Right lobe of liver (tissue), 6 donors: ENCODE results near the gene COPG2. TPM values are rescaled to one million over a fixed set of nuclear protein-coding genes. Genes with fewer than 3 reads are reported as not detected.

ENCODE experiments used
- ATAC-seq, 4 donors: fragments of 200-7000 bp; cut with Tn5 transposase; one replicate each; pipeline ENCODE4 v1.9.1; 2020; ENCODE audit warnings: mild to moderate bottlenecking in 4 of 4, moderate library complexity in 4 of 4
- DNase-seq, 3 donors: peaks; one replicate each; pipeline ENCODE4 v3.0.0-alpha.2; 2020
- H3K27ac ChIP-seq, 3 donors: fragments of 200-600 bp; one replicate each; pipeline ENCODE4 v1.8.0; 2022
- H3K27me3 ChIP-seq, 2 donors: fragments of 200-600 bp; one replicate each; pipeline ENCODE4 v1.8.0; 2022
- H3K36me3 ChIP-seq, 4 donors: fragments of 200-600 bp; sonication (generic) in 1 of 4; one replicate each; pipeline versions ENCODE4 v1.5.1 to v1.8.0; 2017 to 2022; ENCODE audit warnings: control low read depth in 1 of 4
- H3K4me1 ChIP-seq, 4 donors: fragments of 200-600 bp; sonication (generic) in 1 of 4; one replicate each; pipeline versions ENCODE4 v1.5.1 to v1.8.0; 2017 to 2022; ENCODE audit warnings: control low read depth in 1 of 4
- H3K4me3 ChIP-seq, 3 donors: fragments of 200-600 bp; one replicate each; pipeline ENCODE4 v1.8.0; 2022
- H3K9me3 ChIP-seq, 4 donors: fragments of 200-600 bp; sonication (generic) in 1 of 4; one replicate each; pipeline versions ENCODE4 v1.5.1 to v1.8.0; 2017 to 2022; ENCODE audit warnings: control low read depth in 1 of 4
- CTCF ChIP-seq, 4 donors: fragments of 200-600 bp in 3 of 4; fragments of 450-650 bp in 1 of 4; IDR thresholded peaks; one replicate each; pipeline versions ENCODE4 v1.5.1 to v1.8.0; 2016 to 2022; ENCODE audit warnings: antibody characterized with exemption in 4 of 4, mild to moderate bottlenecking in 2 of 4
- POLR2A ChIP-seq: fragments of 450-650 bp; IDR thresholded peaks from one replicate; pipeline ENCODE4 v1.6.1; 2017; ENCODE audit warnings: antibody characterized with exemption, mild to moderate bottlenecking
- WGBS: methylation state at CpG from one replicate; pipeline ENCODE4 v1.1.6; 2018; ENCODE audit warnings: low coverage, low lambda C conversion rate; ENCODE audit not compliant: insufficient coverage; ENCODE audit errors: missing lambda C conversion rate; 5-methylcytosine and 5-hydroxymethylcytosine counted together
- intact Hi-C, 2 donors: fragments of 100-400 bp; cut with DNase I; formaldehyde crosslinking; loops; one replicate each; pipeline versions ENCODE4 v1.11.2 to v1.14.1; 2022
- total RNA-seq, 6 experiments: library from RNA; depleted of rRNA in 2 of 6; stranded (reverse); fragments of >200 nt in 2 of 6; fragmentation: NEBNext Ultra II Directional in 3 of 6; extraction: Animal tissue kit (Norgen Biotek cat#: 25700) in 3 of 6; gene quantifications; one replicate each; pipeline versions ENCODE4 v1.1.0 to v1.2.4, GENCODE V29; 2016 to 2023
- donor health status: DM: no; HTN: yes; CAD: no.
- donor health status: DM: no; HTN: no; CAD: no.
- donor health status: DM: no; HTN: no; CAD: no.
- donor health status: DM: no; HTN: yes; CAD: no.
- donor health status: DM: no; HTN: yes; CAD: no.

Gene COPG2
- total RNA-seq, 6 experiments from 2014 or later = 6.5 to 8.9 (median 8.4) TPM

- Histone ChIP-seq H3K4me1 (no peaks in the 10 kb centered on the region), H3K27me3 (no peaks in the 10 kb centered on the region), H3K4me3 (no peak overlapping the region), H3K9me3 (no peaks in the 10 kb centered on the region), H3K27ac (peak overlapping the region in 1 of 3 donors; percentile 64), H3K36me3 (no peaks in the 10 kb centered on the region)
- no peak for TF ChIP-seq CTCF (IDR thresholded peaks at IDR 0.05)
- TF ChIP-seq POLR2A = no peak
- intact Hi-C loops = no loop called here
- DNase-seq (peak in 2 of 3 donors; percentile 48 to 61), ATAC-seq (peak; percentile 78 to 94 (median 83))
- WGBS = 67% methylated on average over 9 of the region's 9 CpGs
Measured at GRCh38 chr7:130566168-130566897, 102.2 kb downstream of the COPG2 start.

- Histone ChIP-seq H3K27me3 (no peaks in the 10 kb centered on the region), H3K27ac (no peak overlapping the region), H3K36me3 (no peaks in the 10 kb centered on the region), H3K9me3 (no peaks in the 10 kb centered on the region), H3K4me3 (no peak overlapping the region), H3K4me1 (no peaks in the 10 kb centered on the region)
- intact Hi-C loops = no loop called here
- TF ChIP-seq POLR2A (no peak), CTCF (IDR thresholded peaks at IDR 0.05) (peak; percentile 51 to 65 (median 59))
- ATAC-seq (peak; percentile 96 to 100 (median 98)), DNase-seq (no peak)
- 0% methylated on average over 1 of the region's 1 CpG for WGBS
Measured at GRCh38 chr7:130560972-130561371, 107.6 kb downstream of the COPG2 start.

GRCh38 chr7:130559184-130559583 is 109.4 kb downstream of the COPG2 start:
- Histone ChIP-seq H3K4me1 (no peaks in the 10 kb centered on the region), H3K27ac (no peak overlapping the region), H3K36me3 (no peaks in the 10 kb centered on the region), H3K4me3 (no peak overlapping the region), H3K9me3 (no peaks in the 10 kb centered on the region), H3K27me3 (no peaks in the 10 kb centered on the region)
- intact Hi-C loops = no loop called here
- DNase-seq (no peak), ATAC-seq (no peak)
- 100% methylated on average over 1 of the region's 2 CpGs for WGBS
- TF ChIP-seq POLR2A (no peak), CTCF (IDR thresholded peaks at IDR 0.05) (no peak)

- H3K27ac ChIP-seq = no peak overlapping the region
- no peaks in the 10 kb centered on the region for H3K4me1 ChIP-seq
- no peaks in the 10 kb centered on the region for H3K36me3 ChIP-seq
- H3K9me3 ChIP-seq = no peaks in the 10 kb centered on the region
- no peaks in the 10 kb centered on the region for H3K27me3 ChIP-seq
- TF ChIP-seq CTCF (IDR thresholded peaks at IDR 0.05) (no peak), POLR2A (no peak)
- ATAC-seq (no peak), DNase-seq (no peak)
- WGBS = 71% methylated on average over 3 of the region's 3 CpGs
- intact Hi-C loops = no loop called here
- H3K4me3 ChIP-seq = no peak overlapping the region
Measured at GRCh38 chr7:130554481-130554880, 114.1 kb downstream of the COPG2 start.
